ENCODE data around the gene ZNF550.

The ZNF550 gene

GRCh38 chr19:57559404-57560025 is at the start of gene ZNF550:
ZNF550 (minus strand) TSS chr19:57559863; CDS start chr19:57559682, 181 bp downstream.
- DNase-seq, result peak; percentile 89

GRCh38 chr19:57606931-57607330 is 47.3 kb upstream of the ZNF550 start:
- no peak for DNase-seq

DNA sequence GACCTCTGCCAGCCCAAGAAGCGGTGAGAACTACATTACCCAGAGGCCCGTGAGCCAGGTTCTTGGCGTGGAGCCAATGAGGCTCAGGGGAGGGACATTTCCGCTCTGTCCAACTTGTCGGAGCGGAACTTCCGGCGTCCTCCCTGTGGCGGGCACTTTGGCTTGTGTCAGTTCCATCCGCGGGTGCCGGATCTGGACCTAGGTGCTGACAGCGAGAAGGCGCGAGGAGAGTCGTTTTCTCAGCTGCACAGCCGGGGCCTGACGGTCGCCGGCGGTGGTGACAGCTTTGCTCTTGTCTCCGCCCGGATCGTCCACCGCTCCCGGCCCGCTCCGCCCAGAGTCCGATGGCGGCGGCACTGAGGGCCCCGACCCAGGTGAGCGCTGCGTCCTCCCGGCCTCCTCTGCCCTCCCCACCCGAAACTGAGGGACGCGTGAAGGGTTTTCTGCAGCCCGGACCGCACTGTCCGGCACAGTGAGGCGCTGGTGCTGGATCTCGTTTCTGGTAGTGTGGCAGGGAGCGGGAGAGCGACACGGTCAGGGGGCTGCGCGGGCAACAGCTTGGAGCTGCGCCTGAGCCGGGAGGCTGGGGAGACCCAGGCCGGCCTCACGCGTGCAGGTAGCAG is 40.2 kb upstream of the ZNF550 start, which contains the start of gene ZNF530:
Gene ZNF530, plus strand, starts transcription at position 125 of the 623 bp plus-strand sequence. CDS start 4,461 bp downstream, outside the sequence.
- DNase-seq, result peak; percentile 91

GRCh38 chr19:57599377-57599760 is 39.7 kb upstream of the ZNF550 start:
- DNase-seq, result no peak

GRCh38 chr19:57587529-57587928 is 27.9 kb upstream of the ZNF550 start:
- no peak for DNase-seq

DNA sequence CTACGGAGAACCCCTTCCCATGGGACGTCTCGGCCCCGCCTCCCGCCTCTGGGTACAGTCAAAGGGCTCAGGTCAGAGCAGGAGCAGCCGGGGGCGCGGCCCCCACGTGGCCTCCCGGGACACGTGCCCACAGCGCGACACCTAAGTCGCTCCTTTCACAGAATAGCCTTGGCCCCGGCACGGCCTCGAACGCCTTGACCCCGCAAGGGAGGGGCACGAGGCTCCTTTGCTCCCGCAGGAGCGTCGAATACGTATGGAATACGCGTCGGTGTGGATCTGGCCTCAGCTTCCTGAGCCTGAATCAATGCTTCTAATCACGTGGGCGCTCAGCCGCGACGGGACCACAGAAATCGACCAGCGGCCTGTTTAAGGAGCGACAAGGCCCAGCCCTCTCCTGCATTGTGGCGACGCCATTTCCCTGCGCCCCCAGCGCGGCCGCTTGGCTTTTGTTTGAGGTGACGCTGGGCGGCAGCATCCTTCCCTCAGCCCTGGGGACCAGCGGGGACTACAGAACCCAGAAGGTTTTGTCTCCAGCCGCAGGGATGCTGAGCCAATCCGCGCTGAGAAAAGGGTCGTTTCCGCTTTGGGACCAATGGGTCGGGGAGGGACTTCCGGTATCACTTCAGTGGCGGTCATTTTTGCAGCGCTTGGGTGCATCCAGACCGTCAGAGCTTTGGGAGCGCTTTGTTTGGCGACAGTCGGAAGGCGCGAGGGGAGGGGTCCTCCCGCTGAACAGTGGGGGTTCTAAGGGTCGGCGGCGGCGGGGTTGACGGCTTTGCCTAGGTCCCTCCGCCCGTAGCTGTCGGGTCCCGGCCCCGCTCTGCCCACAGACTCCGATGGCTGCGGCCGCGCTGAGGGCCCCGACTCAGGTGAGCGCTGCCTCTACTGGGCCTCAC is 24.1 kb upstream of the ZNF550 start, which contains the start of gene ZIK1:
Gene ZIK1, plus strand, starts transcription at position 625 of the 896 bp plus-strand sequence. Its CDS starts 212 bp downstream, at position 837.
- DNase-seq, result peak; percentile 89

GRCh38 chr19:57583104-57583520 is 23.4 kb upstream of the ZNF550 start:
- DNase-seq, result no peak

DNA sequence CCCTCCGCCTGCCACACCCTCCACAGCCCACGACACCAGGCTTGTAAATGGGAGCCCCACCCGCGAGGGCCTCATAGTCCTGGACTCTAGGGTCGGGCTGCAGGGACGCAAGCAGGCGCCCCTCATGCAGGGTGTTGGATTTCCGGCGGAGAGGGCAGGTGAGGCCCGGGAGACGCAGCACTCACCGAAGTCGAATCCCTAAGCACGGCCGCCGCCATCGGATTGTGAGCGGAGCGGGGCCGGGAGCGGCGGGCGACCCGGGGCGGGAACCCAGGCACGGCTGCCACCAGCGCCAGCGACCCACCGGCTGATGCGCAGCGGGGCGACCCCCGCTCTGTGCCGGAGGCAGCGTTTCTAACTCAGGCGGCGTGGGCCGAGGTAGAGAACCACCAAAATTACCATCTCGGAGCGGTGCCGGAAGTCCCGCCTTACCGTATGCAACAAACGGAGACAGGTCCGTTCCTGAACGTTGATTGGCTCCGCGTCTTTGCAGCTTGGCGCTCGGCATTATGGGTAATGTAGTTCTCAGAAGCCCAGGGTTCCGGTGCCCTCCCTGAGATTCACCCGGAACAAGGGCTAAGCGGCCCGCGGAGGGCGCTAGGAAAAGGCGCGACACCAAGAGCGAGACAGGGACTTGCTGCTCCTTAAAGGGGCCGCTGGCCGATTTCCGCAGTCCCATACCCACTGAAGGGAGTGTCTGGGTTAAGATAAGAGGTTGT is 19.0 kb upstream of the ZNF550 start, which contains the start of gene ZNF416:
Gene ZNF416, minus strand, starts transcription at position 425 of the 719 bp plus-strand sequence. Its CDS starts 207 bp downstream, at position 218.
- peak; percentile 97 for DNase-seq

GRCh38 chr19:57576661-57577060 is 17.0 kb upstream of the ZNF550 start:
- no peak for DNase-seq

DNA sequence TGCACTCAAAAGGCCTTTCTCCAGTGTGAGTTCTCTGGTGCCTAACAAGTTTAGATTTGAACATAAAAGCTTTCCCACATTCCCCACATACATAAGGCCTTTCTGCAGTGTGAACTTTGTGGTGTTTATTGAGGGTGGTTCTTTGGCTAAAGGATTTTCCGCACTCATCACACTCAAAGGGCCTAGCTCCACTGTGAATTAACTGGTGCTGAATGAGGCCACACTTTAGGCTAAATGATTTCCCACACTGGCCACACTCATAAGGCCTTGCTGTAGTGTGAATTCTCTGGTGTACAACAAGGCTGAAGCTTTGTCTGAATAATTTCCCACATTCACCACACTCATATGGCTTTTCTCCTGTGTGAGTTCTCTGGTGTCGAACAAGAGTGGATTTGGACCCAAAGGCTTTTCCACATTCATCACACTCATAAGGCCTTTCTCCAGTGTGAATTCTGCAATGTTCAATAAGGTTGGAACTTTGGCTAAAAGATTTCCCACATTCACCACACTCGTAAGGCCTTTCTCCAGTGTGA is 12.8 kb upstream of the ZNF550 start:
- no peak for DNase-seq

- DNase-seq, result no peak
These were observed 11.0 kb upstream of the ZNF550 start for GRCh38 chr19:57570707-57571106.

- DNase-seq, result no peak
These were observed 7.0 kb upstream of the ZNF550 start for GRCh38 chr19:57566396-57567265.

- DNase-seq, result no peak
These were observed 3.9 kb upstream of the ZNF550 start for GRCh38 chr19:57563547-57563946.

- no peak for DNase-seq
These were observed 407 bp upstream of the ZNF550 start for GRCh38 chr19:57560049-57560491.

DNA sequence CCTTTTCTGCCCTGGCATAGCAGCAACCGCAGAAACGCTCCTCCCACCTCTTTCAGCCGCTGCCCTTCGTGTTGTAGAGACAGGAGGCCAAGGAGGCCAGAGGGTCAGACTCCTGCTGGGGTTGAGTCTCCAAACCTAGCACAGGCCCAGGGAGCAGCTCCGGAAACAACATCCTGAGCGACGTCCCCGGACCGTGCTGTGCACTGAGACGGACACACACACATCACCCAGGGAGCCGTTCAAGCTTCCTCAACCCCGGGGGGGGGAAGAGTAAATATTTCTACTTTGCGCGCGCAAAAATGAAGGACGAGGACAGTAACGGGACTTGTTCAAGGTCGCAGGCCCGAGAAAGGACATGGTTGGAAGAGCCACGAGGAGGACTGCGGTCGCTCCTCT is 657 bp downstream of the ZNF550 start:
- DNase-seq, result peak; percentile 4

GRCh38 chr19:57558525-57558924 is 1.1 kb downstream of the ZNF550 start:
- no peak for DNase-seq

- DNase-seq, result no peak
These were observed 2.0 kb downstream of the ZNF550 start for GRCh38 chr19:57557659-57558058.

GRCh38 chr19:57552432-57552831 is 7.2 kb downstream of the ZNF550 start:
- DNase-seq, result no peak

- no peak for DNase-seq
These were observed 13.2 kb downstream of the ZNF550 start for GRCh38 chr19:57546513-57546912.

DNA sequence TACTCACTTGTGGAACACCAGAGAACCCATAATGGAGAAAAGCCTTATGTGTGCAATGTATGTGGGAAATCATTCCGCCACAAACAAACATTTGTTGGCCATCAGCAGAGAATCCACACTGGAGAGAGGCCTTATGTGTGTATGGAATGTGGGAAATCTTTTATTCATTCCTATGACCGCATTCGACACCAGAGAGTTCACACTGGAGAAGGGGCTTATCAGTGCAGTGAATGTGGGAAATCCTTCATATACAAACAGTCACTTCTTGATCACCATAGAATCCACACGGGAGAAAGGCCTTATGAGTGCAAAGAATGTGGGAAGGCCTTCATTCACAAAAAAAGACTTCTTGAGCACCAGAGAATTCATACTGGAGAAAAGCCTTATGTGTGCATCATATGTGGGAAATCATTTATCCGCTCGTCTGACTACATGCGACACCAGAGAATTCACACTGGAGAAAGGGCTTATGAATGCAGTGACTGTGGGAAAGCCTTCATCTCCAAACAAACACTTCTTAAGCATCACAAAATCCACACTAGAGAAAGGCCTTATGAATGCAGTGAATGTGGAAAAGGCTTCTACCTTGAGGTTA is 21.6 kb downstream of the ZNF550 start:
- no peak for DNase-seq

All from stimulated activated CD4-positive, alpha-beta T cell treated with anti-CD3 and anti-CD28 coated beads, Interleukin-4, amount 100 ng/mL, for 24 hours (primary cell).